HEK293 (cell line): Measurements from ENCODE around the gene C11orf87.

Experiments
- CTCF ChIA-PET: fragments of 350-600 bp; formaldehyde crosslinking; extraction: SDS; loops from one replicate; lab custom pipeline; 2021; ENCODE audit warnings: antibody characterized with exemption; lab: Yijun Ruan, JAX
- POLR2A ChIA-PET: fragments of 300-600 bp; formaldehyde crosslinking; extraction: SDS; loops from one replicate; lab custom pipeline; 2020; ENCODE audit warnings: antibody characterized with exemption, inconsistent platforms; lab: Yijun Ruan, JAX
- H3K27ac ChIP-seq: fragments of 200-500 bp; sonication (Bioruptor generic); 2 replicates; pipeline ENCODE4 v1.5.1; 2014; ENCODE audit warnings: low read depth, low read length, control low read depth, inconsistent platforms; ENCODE audit errors: extremely low read depth
- H3K36me3 ChIP-seq, 2 experiments: fragments of 200-500 bp in 1 of 2; sonication (Bioruptor generic) in 1 of 2; 1 replicate in 1 of 2; 2 replicates in 1 of 2; pipeline ENCODE4 v1.5.1; 2014 to 2017; ENCODE audit warnings: inconsistent platforms in 2 of 2, low read length in 2 of 2; ENCODE audit not compliant: control insufficient read depth in 2 of 2, insufficient read depth in 1 of 2
- H3K4me1 ChIP-seq: fragments of 200-500 bp; sonication (Bioruptor generic); 2 replicates; pipeline ENCODE4 v1.5.1; 2014; ENCODE audit warnings: mild to moderate bottlenecking, low read length, inconsistent platforms; ENCODE audit not compliant: control insufficient read depth, insufficient read depth
- H3K4me3 ChIP-seq: 2 replicates; pipeline ENCODE4 v1.5.1; 2011; ENCODE audit warnings: low read depth, mild to moderate bottlenecking, control low read depth, low read length, moderate library complexity
- H3K9me3 ChIP-seq: fragments of 200-500 bp; sonication (Bioruptor generic); 2 replicates; pipeline ENCODE4 v1.5.1; 2014; ENCODE audit warnings: low read depth, low read length, inconsistent platforms; ENCODE audit not compliant: control insufficient read depth, insufficient read depth
- CTCF ChIP-seq: fragments of 450-650 bp; formaldehyde crosslinking; IDR thresholded peaks from 2 replicates; pipeline ENCODE4 v1.5.1; 2016; ENCODE audit warnings: missing biosample characterization, missing genetic modification characterization
- EGR2 ChIP-seq: fragments of 450-650 bp; formaldehyde crosslinking; IDR thresholded peaks from 2 replicates; pipeline ENCODE4 v1.5.1; 2016; ENCODE audit warnings: low read depth, missing biosample characterization, missing genetic modification characterization
- KLF17 ChIP-seq: fragments of 450-650 bp; formaldehyde crosslinking; IDR thresholded peaks from 2 replicates; pipeline ENCODE4 v1.5.1; 2016; ENCODE audit warnings: missing biosample characterization, missing genetic modification characterization
- REPIN1 ChIP-seq: fragments of 450-650 bp; formaldehyde crosslinking; IDR thresholded peaks from 2 replicates; pipeline ENCODE4 v1.5.1; 2017; ENCODE audit warnings: missing biosample characterization, missing genetic modification characterization, low read depth
- REST ChIP-seq: fragments of 450-650 bp; formaldehyde crosslinking; IDR thresholded peaks from 2 replicates; pipeline ENCODE4 v1.5.1; 2016; ENCODE audit warnings: missing biosample characterization, missing genetic modification characterization
- SP7 ChIP-seq: fragments of 450-650 bp; formaldehyde crosslinking; IDR thresholded peaks from 2 replicates; pipeline ENCODE4 v1.5.1; 2016; ENCODE audit warnings: missing biosample characterization, missing genetic modification characterization
- TCF7L2 ChIP-seq: IDR thresholded peaks from 2 replicates; pipeline ENCODE4 v1.6.1; 2011; ENCODE audit warnings: low read depth, mild to moderate bottlenecking, inconsistent platforms, low read length, moderate library complexity, borderline replicate concordance
- ZNF138 ChIP-seq: fragments of 450-650 bp; formaldehyde crosslinking; IDR thresholded peaks from 2 replicates; pipeline ENCODE4 v1.5.1; 2016; ENCODE audit warnings: missing biosample characterization, missing genetic modification characterization, borderline replicate concordance
- ZNF146 ChIP-seq: fragments of 450-650 bp; formaldehyde crosslinking; IDR thresholded peaks from 2 replicates; pipeline ENCODE4 v1.5.1; 2016; ENCODE audit warnings: missing biosample characterization, missing genetic modification characterization
- ZNF280D ChIP-seq: fragments of 450-650 bp; formaldehyde crosslinking; IDR thresholded peaks from 2 replicates; pipeline ENCODE4 v1.5.1; 2016; ENCODE audit warnings: missing biosample characterization, missing genetic modification characterization
- ZNF394 ChIP-seq: fragments of 450-650 bp; formaldehyde crosslinking; IDR thresholded peaks from 2 replicates; pipeline ENCODE4 v1.5.1; 2016; ENCODE audit warnings: missing biosample characterization, missing genetic modification characterization, mild to moderate bottlenecking, moderate library complexity, borderline replicate concordance
- ZNF529 ChIP-seq: fragments of 450-650 bp; formaldehyde crosslinking; IDR thresholded peaks from 2 replicates; pipeline ENCODE4 v1.5.1; 2017; ENCODE audit warnings: missing genetic modification characterization, missing biosample characterization; ENCODE audit not compliant: insufficient replicate concordance
- ZNF701 ChIP-seq: fragments of 450-650 bp; formaldehyde crosslinking; IDR thresholded peaks from 2 replicates; pipeline ENCODE4 v1.5.1; 2016; ENCODE audit warnings: missing biosample characterization, missing genetic modification characterization
- ZNF76 ChIP-seq: fragments of 450-650 bp; formaldehyde crosslinking; IDR thresholded peaks from 2 replicates; pipeline ENCODE4; 2016; ENCODE audit warnings: low read depth, missing biosample characterization, missing genetic modification characterization, borderline replicate concordance
- ZNF768 ChIP-seq: fragments of 450-650 bp; formaldehyde crosslinking; IDR thresholded peaks from 2 replicates; pipeline ENCODE4 v1.5.1; 2018; ENCODE audit warnings: missing biosample characterization, mild to moderate bottlenecking, missing genetic modification characterization
- ZNF843 ChIP-seq: fragments of 450-650 bp; formaldehyde crosslinking; IDR thresholded peaks from 2 replicates; pipeline ENCODE4 v1.5.1; 2016; ENCODE audit warnings: missing biosample characterization, missing genetic modification characterization
- ZSCAN4 ChIP-seq: fragments of 450-650 bp; formaldehyde crosslinking; IDR thresholded peaks from 2 replicates; pipeline ENCODE4 v1.5.1; 2017; ENCODE audit warnings: missing biosample characterization, missing genetic modification characterization

C11orf87 gene

GRCh38 chr11:109424901-109425300 lies 2.9 kb downstream of the C11orf87 start:
- ChIA-PET CTCF (interaction anchor here (0.6 to 0.8 kb wide), 2 partner anchors 38 to 214 kb away, joined by 3 to 4 read pairs; no protein-coding TSS in a partner anchor), POLR2A (interaction anchor here (0.6 kb wide), 1 partner anchor 9 kb away, joined by 3 read pairs; no protein-coding TSS in a partner anchor)
- no peaks in the 10 kb centered on the region for H3K36me3 ChIP-seq
- no peaks in the 10 kb centered on the region for H3K9me3 ChIP-seq
- no peak overlapping the region for H3K4me3 ChIP-seq
- no peak overlapping the region for H3K27ac ChIP-seq
- no peak for TF ChIP-seq KLF17 (tag by site-specific recombination)
- TF ChIP-seq ZNF701 (tag by site-specific recombination), result no peak
- TF ChIP-seq REPIN1 (tag by site-specific recombination), result no peak
- no peak for TF ChIP-seq ZNF146 (tag by site-specific recombination)
- no peak for TF ChIP-seq CTCF (tag by site-specific recombination)
- peak; percentile 78 for TF ChIP-seq TCF7L2
- no peak for TF ChIP-seq SP7
- no peak for TF ChIP-seq ZNF768 (tag by site-specific recombination)
- no peak for TF ChIP-seq ZNF529 (tag by site-specific recombination)
- TF ChIP-seq REST (tag by site-specific recombination), result peak; percentile 90
- no peak for TF ChIP-seq ZNF394 (tag by site-specific recombination)
- TF ChIP-seq EGR2 (tag by site-specific recombination), result no peak
- no peak for TF ChIP-seq ZSCAN4 (tag by site-specific recombination)
- TF ChIP-seq ZNF280D, result no peak
- TF ChIP-seq ZNF138 (tag by site-specific recombination), result no peak
- no peak for TF ChIP-seq ZNF843 (tag by site-specific recombination)
- no peak for TF ChIP-seq ZNF76 (tag by site-specific recombination)
- no peaks in the 10 kb centered on the region for H3K4me1 ChIP-seq
